MM.1S (cell line): ENCODE data around the gene PIGT.

ENCODE experiments used
- DNase-seq: peaks from one replicate; pipeline ENCODE4 v3.0.0-alpha.2; 2015
- H2AFZ ChIP-seq: fragments of 300-600 bp; sonication (generic); 2 replicates; pipeline ENCODE4 v1.6.0; 2016; ENCODE audit warnings: antibody characterized with exemption, low read length
- H3F3A ChIP-seq: fragments of 300-600 bp; sonication (generic); 2 replicates; pipeline ENCODE4 v1.6.1; 2016; ENCODE audit warnings: mild to moderate bottlenecking, antibody characterized with exemption, low read length, moderate library complexity, mixed read lengths; ENCODE audit not compliant: insufficient read depth
- H3K27ac ChIP-seq: fragments of 300-600 bp; sonication (generic); 2 replicates; pipeline ENCODE4 v1.5.1; 2016; ENCODE audit warnings: mild to moderate bottlenecking, low read length
- H3K27me3 ChIP-seq: fragments of 300-600 bp; sonication (generic); replicated peaks from 2 replicates; pipeline ENCODE4 v1.6.0; 2016; ENCODE audit warnings: low read length; ENCODE audit not compliant: insufficient read depth
- H3K36me3 ChIP-seq: fragments of 300-600 bp; sonication (generic); replicated peaks from 2 replicates; pipeline ENCODE4 v1.6.1; 2016; ENCODE audit warnings: mild to moderate bottlenecking, low read length, mixed read lengths; ENCODE audit not compliant: insufficient read depth
- H3K4me1 ChIP-seq: fragments of 300-600 bp; sonication (generic); 2 replicates; pipeline ENCODE4 v1.6.1; 2016; ENCODE audit warnings: low read length, mixed read lengths
- H3K4me2 ChIP-seq: fragments of 300-600 bp; sonication (generic); 2 replicates; pipeline ENCODE4 v1.6.0; 2016; ENCODE audit warnings: low read depth, low read length
- H3K4me3 ChIP-seq: fragments of 300-600 bp; sonication (generic); 2 replicates; pipeline ENCODE4 v1.5.1; 2016; ENCODE audit warnings: low read length, mixed read lengths
- H3K79me2 ChIP-seq: fragments of 300-600 bp; sonication (generic); 2 replicates; pipeline ENCODE4 v1.6.1; 2016; ENCODE audit warnings: mixed run types, low read length, mixed read lengths
- H3K9ac ChIP-seq: fragments of 300-600 bp; sonication (generic); 2 replicates; pipeline ENCODE4 v1.6.1; 2016; ENCODE audit warnings: low read length, mixed read lengths
- H3K9me2 ChIP-seq: fragments of 300-600 bp; sonication (generic); replicated peaks from 2 replicates; pipeline ENCODE4 v1.6.1; 2016; ENCODE audit warnings: mild to moderate bottlenecking, low read length, mixed read lengths; ENCODE audit not compliant: insufficient read depth
- H3K9me3 ChIP-seq: fragments of 300-600 bp; sonication (generic); replicated peaks from 2 replicates; pipeline ENCODE4 v1.6.1; 2016; ENCODE audit warnings: mild to moderate bottlenecking, low read length, mixed read lengths; ENCODE audit not compliant: insufficient read depth
- H4K20me1 ChIP-seq: fragments of 300-600 bp; sonication (generic); 2 replicates; pipeline ENCODE4 v1.6.1; 2016; ENCODE audit warnings: mild to moderate bottlenecking, low read length, moderate library complexity, mixed read lengths; ENCODE audit not compliant: insufficient read depth
- CTCF ChIP-seq: fragments of 300-600 bp; sonication (generic); IDR thresholded peaks from 2 replicates; pipeline ENCODE4 v1.5.1; 2016; ENCODE audit warnings: antibody characterized with exemption, low read length, mixed read lengths
- EZH2 ChIP-seq: fragments of 300-600 bp; sonication (generic); optimal IDR thresholded peaks from 2 replicates; pipeline ENCODE3; 2017; ENCODE audit warnings: low read depth, mild to moderate bottlenecking, antibody characterized with exemption, low read length, mixed read lengths
- EZH2phosphoT487 ChIP-seq: fragments of 300-600 bp; sonication (generic); IDR thresholded peaks from 2 replicates; pipeline ENCODE4 v1.6.1; 2018; ENCODE audit warnings: antibody characterized with exemption, low read length

The PIGT gene

GRCh38 chr20:45407067-45407745 lies 8.7 kb upstream of the PIGT start:
- Histone ChIP-seq H3K4me3 (no peak overlapping the region), H3K27ac (no peak overlapping the region), H2AFZ (no peak overlapping the region), H3K9ac (no peak overlapping the region), H3K36me3 (no peaks in the 10 kb centered on the region), H3F3A (no peaks in the 10 kb centered on the region), H4K20me1 (no peaks in the 10 kb centered on the region), H3K4me1 (no peaks in the 10 kb centered on the region), H3K4me2 (no peak overlapping the region), H3K9me2 (no peaks in the 10 kb centered on the region), H3K27me3 (peaks cover 9% of the 10 kb centered on the region), H3K79me2 (no peaks in the 10 kb centered on the region), H3K9me3 (no peaks in the 10 kb centered on the region)
- DNase-seq, result no peak
- TF ChIP-seq CTCF (no peak), EZH2 (no peak), EZH2phosphoT487 (no peak)

GRCh38 chr20:45407783-45408645 lies 7.9 kb upstream of the PIGT start, which contains the start of gene DBNDD2:
Gene DBNDD2 (plus strand): TSS chr20:45408289. CDS start chr20:45408468, 179 bp downstream.
- no peak within 1 kb of the TSS for H3K4me2 ChIP-seq
- no peaks in the 10 kb centered on the region for H4K20me1 ChIP-seq
- H3K27ac ChIP-seq, result no peak within 1 kb of the TSS
- DNase-seq, result no peak
- H3K9me2 ChIP-seq, result no peaks in the 10 kb centered on the region
- no peaks in the 10 kb centered on the region for H3K79me2 ChIP-seq
- no peak within 1 kb of the TSS for H2AFZ ChIP-seq
- H3K4me3 ChIP-seq, result no peak within 1 kb of the TSS
- H3K9ac ChIP-seq, result no peak within 1 kb of the TSS
- H3K4me1 ChIP-seq, result no peaks in the 10 kb centered on the region
- H3K36me3 ChIP-seq, result no peaks in the 10 kb centered on the region
- peaks cover 9% of the 10 kb centered on the region for H3K27me3 ChIP-seq
- H3F3A ChIP-seq, result no peaks in the 10 kb centered on the region
- TF ChIP-seq EZH2, result no peak
- no peak for TF ChIP-seq CTCF
- TF ChIP-seq EZH2phosphoT487, result no peak
- H3K9me3 ChIP-seq, result no peaks in the 10 kb centered on the region

GRCh38 chr20:45408646-45409213 lies 7.2 kb upstream of the PIGT start:
- Histone ChIP-seq H3K4me2 (no peak overlapping the region), H3F3A (no peaks in the 10 kb centered on the region), H3K79me2 (no peaks in the 10 kb centered on the region), H3K9me3 (no peaks in the 10 kb centered on the region), H4K20me1 (no peaks in the 10 kb centered on the region), H3K9me2 (no peaks in the 10 kb centered on the region), H3K27me3 (peaks cover 9% of the 10 kb centered on the region), H3K9ac (no peak overlapping the region), H3K4me3 (no peak overlapping the region), H2AFZ (no peak overlapping the region), H3K27ac (no peak overlapping the region), H3K36me3 (no peaks in the 10 kb centered on the region), H3K4me1 (no peaks in the 10 kb centered on the region)
- TF ChIP-seq EZH2phosphoT487 (no peak), CTCF (no peak), EZH2 (no peak)
- no peak for DNase-seq
